Measurements from ENCODE around the gene HOTAIR. TPM values are rescaled to one million over a fixed set of nuclear protein-coding genes. Genes with fewer than 3 reads are reported as not detected.

Gene HOTAIR
- total RNA-seq, 1 experiment from 2014 or later = not detected

GRCh38 chr12:53961025-53961761 is 13.6 kb downstream of the HOTAIR start:
- Histone ChIP-seq H3K23me2 (ENCODE audit: insufficient read length, low read depth, low read length, poor library complexity, severe bottlenecking) (no peaks in the 10 kb centered on the region), H4K20me1 (ENCODE audit: control insufficient read depth, insufficient read depth, insufficient read length) (no peaks in the 10 kb centered on the region), H3K56ac (ENCODE audit: insufficient read length, low read depth, low read length) (no peak overlapping the region), H3K27ac (ENCODE audit: insufficient read length, low read depth, low read length) (no peak overlapping the region), H3K9ac (ENCODE audit: extremely low read depth, insufficient read length, low read length) (no peak overlapping the region), H2BK20ac (ENCODE audit: low read depth, low read length, poor library complexity, severe bottlenecking) (no peak overlapping the region), H4K91ac (ENCODE audit: insufficient read length, low read depth, low read length) (no peak overlapping the region), H3T11ph (ENCODE audit: low read length) (no peak overlapping the region), H2AK5ac (ENCODE audit: insufficient read length, low read length) (no peak overlapping the region), H2BK120ac (ENCODE audit: low read depth, low read length, poor library complexity, severe bottlenecking) (no peak overlapping the region), H3K14ac (ENCODE audit: insufficient read depth, low read length) (no peak overlapping the region; the same call in 1 of the 2 replicates), H3K18ac (ENCODE audit: insufficient read length, low read depth, low read length) (no peak overlapping the region), H2BK5ac (ENCODE audit: insufficient read length, low read length) (no peak overlapping the region), H2AFZ (ENCODE audit: low read length) (no peak overlapping the region), H3K4me2 (ENCODE audit: insufficient read depth, insufficient read length, low read length) (no peak overlapping the region), H3K9me3 (ENCODE audit: control insufficient read depth, low read depth, low read length) (no peaks in the 10 kb centered on the region), H3K4me1 (ENCODE audit: insufficient read depth, low read length) (no peaks in the 10 kb centered on the region), H3K79me1 (ENCODE audit: insufficient read depth, low read depth, low read length, poor library complexity, severe bottlenecking) (no peaks in the 10 kb centered on the region), H2BK15ac (ENCODE audit: low read depth, low read length) (no peak overlapping the region), H3K27me3 (ENCODE audit: insufficient read depth, low read length) (peaks cover 95% of the 10 kb centered on the region), H3K4ac (ENCODE audit: low read depth, low read length) (no peak overlapping the region), H2BK12ac (ENCODE audit: insufficient read length, low read depth, low read length) (no peak overlapping the region), H4K8ac (replicated peaks; ENCODE audit: insufficient read length, low read depth, low read length) (no peak overlapping the region), H3K23ac (ENCODE audit: insufficient read length, low read depth, low read length) (no peak overlapping the region), H4K5ac (ENCODE audit: insufficient read length, low read depth, low read length) (no peak overlapping the region), H3K79me2 (ENCODE audit: insufficient read depth, low read length) (no peaks in the 10 kb centered on the region)
- no CpG with 5 or more reads among the region's 72 CpGs for WGBS (ENCODE audit: extremely low coverage, insufficient read length, low lambda C conversion rate)
- Mint-ChIP-seq H3K9me3 (peaks cover 0 to 11% of the 10 kb centered on the region in 2 experiments; a peak in 2 of 5 replicates), H3K27ac (no peak overlapping the region), H3K36me3 (ENCODE audit: insufficient read depth in 1 of 3, low read depth in 3 of 3) (no peaks in the 10 kb centered on the region; a peak in 1 of 7 replicates), H3K27me3 (ENCODE audit: low read depth) (peaks cover 100% of the 10 kb centered on the region), H3K4me3 (no peak overlapping the region), H3K4me1 (peaks cover 4 to 6% of the 10 kb centered on the region in 2 experiments; a peak in 3 of 4 replicates)
- TF ChIP-seq CTCF (conservative IDR thresholded peaks at IDR 0.05) = peak; percentile 38; the same call in 2 of the 3 replicates
- peak; percentile 79 for DNase-seq
